ENCODE results near the gene PHRF1. TPM values are rescaled to one million over a fixed set of nuclear protein-coding genes. Genes with fewer than 3 reads are reported as not detected.

The PHRF1 gene
- total RNA-seq, 2 donors from 2014 or later = 17.3 to 21.5 TPM

DNA sequence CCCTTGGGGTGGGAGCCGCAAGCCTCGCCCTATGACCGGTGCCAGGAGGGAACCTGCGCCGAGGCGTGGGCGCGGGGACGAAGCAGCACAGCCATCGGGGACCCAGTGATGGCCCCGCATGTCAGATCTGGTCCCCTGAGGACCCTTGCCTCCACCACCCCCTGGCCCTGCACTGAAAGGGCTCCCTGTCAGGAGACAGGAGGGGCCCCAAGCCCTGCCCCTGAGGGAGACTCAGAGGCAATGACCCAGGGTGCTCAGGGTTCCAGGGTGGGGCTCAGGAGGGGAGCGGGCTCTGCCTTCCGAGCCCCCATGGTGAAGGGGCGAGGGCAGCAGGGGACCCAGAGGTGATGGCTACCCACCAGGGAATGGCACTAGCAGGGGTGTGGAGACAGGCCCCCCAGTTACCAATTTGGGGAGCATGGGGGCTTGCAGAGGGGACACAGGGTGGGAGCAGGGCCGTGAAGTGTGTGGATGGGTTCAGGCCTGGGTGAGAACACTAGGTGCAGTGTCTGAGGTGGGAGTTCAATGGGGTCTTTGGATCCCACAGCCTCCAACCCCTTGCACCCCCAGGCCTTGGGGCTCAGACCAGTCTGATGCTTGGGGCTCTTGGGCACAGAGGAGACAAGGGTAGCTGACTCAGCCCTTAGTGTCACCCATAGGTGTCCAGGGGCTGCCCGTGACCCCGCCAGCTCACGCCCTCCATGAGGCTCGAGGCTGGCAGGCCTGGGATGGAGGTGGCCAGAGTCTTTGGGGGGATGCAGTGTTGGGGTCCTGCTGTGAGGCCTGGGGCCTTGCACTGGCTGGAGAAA lies 38.4 kb upstream of the PHRF1 start:
- intact Hi-C loops (cut with DNase I) = no loop called here
- ATAC-seq (no peak), DNase-seq (peak; percentile 12)

DNA sequence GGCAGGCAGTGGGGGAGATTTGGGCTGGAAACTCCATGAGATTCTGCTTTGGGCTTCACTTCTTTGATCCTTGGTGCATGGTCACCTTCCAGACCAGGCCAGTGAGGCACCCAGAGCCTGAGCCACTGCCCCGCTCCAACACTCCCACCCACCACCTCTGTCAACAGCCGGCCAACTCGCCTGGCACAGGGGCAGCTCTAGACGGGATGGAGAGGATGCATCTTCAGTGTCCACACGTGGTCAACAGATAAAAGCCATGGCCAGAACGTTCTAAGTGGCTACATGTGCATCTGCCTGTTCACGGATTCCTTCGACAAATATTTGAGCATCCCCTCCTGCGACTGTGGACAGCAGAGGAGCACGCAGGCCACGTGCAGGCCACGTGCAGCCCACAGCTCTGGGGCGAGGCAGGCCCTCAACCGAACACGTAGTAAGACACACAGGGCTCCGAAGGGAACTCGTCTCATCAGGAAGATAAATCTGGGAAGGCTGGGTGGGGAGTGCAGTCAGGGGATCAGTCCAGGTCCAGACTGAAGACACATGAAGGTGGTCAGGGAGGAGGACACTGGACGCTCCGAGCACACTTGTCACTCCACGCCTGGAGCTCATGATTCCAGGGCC lies 37.7 kb upstream of the PHRF1 start:
- intact Hi-C loops (cut with DNase I) = no loop called here
- DNase-seq = peak; percentile 16
- ATAC-seq = no peak

DNA sequence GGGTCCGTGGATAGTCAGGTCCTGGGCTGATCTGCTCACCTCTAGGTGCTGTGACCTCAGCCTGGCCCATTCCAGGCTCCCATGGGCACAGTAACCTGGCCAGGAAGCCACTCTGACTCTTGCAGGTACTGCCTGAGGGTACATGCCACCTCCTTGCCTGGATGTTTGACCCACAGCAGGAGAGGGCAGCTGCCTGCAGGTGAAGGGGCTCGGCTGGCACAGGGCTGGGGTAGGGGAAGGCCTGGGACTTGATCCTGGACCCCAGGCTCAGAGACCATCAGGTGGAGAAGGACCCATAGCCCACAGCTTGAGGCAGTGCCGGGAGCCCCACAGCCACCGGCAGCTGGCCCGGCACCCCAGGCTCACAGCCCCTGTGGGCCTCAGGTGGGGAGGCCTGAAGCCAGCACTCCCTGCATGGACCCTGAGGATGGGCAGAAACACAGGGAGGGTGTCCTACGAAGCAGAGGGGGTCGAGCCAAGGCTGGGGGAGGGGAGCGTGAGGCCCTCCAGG lies 36.2 kb upstream of the PHRF1 start:
- DNase-seq = peak; percentile 18
- ATAC-seq = no peak
- intact Hi-C loops (cut with DNase I) = no loop called here

DNA sequence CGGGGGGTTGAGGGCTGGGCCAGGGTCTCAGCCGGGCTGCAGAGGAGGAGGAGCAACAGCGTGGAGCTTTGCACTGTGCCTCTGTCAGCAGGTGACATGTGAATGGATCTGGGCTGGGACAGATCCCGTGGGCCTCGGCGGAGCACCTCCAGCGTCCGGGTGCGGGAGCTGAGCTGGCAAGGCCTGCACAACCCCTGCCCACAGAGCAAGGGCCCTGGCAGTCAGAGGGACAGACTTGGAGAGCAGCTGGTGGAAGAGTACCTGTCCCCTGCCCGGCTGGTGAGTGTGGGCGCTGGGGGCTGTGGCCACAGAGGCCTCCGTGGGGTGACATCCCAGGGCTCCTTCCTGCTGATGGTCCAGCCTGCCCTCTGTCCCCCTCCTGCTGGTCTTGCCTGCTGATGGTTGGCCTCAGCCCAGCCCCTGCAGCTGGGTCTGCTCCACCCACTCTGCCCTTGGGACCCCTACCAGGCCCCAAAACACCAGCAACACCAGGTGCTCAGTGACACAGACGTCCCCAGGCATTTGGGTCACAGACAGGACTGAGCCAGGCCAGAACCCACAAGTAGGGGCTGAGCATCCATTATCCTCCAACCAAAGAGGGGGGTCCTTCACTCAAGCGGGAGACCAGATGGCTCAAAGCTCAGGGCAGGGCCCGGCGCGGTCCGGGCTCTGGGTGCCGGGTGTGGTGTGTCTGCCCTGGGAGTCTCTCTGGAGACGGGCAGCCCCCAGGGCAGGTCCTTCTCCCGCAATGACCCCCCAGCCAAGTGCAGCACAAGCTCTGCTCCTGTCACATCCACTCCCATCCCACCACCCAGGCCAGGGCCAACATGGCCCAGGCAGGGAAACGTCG lies 35.5 kb upstream of the PHRF1 start:
- DNase-seq (peak; percentile 14), ATAC-seq (no peak)
- intact Hi-C loops (cut with DNase I) = no loop called here

DNA sequence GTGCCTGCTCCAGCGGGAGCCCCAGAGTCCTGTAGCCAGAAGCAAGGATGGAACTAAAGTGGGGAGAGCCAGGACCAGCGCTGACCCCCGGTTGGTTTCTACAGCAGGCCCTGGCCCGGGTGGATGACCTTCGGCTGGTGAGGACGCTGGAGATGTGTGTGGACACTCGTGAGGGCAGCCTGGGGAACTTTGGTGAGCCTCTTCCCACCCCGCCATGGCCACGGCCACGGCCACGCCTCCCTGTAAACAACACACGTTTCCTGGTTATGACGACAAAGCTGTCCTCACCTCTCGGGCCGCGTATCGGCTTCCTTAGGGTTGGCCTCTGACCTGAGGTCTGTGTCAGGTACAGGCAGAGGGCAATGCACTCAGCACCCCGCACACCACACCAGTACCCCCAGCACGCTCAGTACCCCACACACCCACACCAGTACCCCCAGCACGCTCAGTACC lies 34.8 kb upstream of the PHRF1 start:
- peak; percentile 8 for DNase-seq
- no peak for ATAC-seq
- intact Hi-C loops (cut with DNase I) = no loop called here

DNA sequence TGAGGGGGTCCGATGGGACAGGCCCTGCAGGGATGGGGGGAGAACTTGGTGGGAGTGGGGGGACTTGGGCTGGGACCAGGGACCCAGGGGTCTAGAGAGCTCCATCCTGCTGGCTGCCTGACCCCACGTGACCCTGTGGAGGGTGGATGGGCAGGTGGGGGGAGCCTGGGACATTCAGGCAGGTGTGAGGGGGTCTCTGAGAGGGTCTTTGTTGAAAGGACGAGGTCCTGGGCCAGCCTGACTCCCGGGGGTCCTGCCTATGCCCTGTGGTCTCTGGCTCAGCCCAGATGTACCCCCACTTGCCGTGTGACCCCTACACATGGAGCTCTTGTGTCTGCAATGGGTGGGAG lies 31.5 kb upstream of the PHRF1 start:
- DNase-seq (no peak), ATAC-seq (no peak)
- intact Hi-C loops (cut with DNase I) = no loop called here

DNA sequence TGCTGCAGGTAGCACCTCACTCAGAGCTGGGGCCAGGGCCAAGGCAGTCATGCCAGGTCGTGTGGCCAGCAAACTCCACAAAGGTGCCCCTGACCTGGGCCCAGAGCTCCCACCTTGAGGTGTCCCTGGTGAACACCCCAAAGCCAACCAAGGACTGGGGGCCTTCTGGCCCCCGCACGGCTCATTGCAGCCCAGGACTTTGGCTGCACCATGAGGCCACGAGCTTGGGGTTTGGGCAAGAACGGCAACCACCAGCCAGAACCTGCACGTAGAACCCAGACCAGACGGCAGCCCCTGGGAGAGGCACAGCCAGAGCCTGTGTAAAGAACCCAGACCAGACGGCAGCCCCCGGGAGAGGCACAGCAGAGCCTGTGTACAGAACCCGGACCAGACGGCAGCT lies 31.1 kb upstream of the PHRF1 start:
- DNase-seq = no peak
- intact Hi-C loops (cut with DNase I) = no loop called here
- no peak for ATAC-seq

DNA sequence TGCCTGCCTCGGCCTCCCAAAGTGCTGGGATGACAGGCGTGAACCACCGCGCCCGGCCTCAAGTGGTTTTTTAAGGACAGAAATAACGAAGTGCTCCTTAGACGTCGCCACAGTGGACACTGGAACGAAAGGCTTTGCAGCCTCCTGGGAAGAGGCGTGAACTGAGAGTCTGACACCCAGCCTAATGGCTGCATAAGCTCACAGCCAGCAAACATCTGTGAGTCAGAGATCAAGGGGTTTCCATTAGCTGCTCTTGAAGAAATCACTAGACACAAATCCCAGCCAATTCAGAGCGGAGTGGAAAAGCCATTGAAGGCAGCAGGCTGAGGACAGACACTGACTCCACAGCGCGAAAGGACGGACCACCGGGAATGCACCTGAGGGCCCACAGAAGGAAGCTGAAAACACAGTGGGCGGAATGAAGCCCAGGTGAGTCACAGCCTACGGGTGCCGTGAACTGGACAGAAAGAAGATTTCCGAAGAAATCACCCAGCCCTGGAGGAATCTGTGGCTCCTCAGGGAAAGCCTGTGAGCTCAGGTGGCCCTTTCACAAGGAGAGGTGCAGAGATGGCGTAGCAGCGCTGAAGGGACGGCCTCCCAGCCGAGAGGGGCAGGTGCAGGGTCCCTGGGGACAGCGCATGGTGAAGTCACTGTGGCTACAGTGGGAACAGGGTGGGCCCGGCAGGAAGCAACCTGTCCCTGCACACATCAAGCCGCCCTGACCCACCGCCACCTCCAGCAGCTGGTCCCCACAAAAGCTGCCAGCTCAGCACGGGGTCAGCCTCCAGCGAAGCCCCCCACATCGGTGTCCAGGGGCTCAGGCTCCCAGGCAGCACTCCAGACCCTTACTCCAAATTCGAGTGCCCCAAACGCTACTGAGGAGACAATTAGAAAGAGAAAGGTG lies 27.3 kb upstream of the PHRF1 start:
- intact Hi-C loops (cut with DNase I) = no loop called here
- no peak for DNase-seq
- no peak for ATAC-seq

DNA sequence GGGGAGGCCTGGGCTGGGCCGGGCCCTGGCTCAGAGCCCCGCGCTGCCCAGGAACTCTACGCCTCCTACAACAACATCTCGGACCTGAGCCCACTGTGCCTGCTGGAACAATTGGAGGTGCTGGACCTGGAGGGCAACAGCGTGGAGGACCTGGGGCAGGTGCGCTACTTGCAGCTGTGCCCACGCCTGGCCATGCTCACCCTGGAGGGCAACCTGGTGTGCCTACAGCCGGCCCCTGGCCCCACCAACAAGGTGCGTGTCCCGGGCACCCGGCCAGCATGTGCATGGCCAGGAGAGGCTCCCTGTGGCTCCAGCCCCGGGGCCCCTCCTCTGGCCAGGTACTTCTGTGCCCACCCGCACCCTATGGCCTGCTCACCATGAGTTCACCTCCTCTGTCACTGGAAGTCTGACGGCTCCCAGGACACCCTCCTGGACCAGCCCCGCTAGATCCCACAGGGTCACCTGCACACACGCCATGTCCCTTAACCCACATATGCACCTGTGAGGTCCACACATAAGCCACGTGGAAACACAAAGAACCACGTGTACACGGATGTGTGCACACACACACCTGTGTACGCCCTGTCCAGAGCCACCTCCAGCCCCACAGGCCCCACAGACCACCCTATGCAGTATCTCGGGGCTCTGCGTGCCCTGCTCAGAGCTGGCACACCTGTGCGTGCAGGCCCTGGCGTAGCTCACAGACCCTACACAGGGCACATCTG lies 26.1 kb upstream of the PHRF1 start:
- intact Hi-C loops (cut with DNase I) = loop anchor here in 1 of 2 donors (10.0 kb wide), 1 partner anchor 65 kb away; the partner anchor contains the start of gene IRF7
- no peak for ATAC-seq
- DNase-seq = no peak

DNA sequence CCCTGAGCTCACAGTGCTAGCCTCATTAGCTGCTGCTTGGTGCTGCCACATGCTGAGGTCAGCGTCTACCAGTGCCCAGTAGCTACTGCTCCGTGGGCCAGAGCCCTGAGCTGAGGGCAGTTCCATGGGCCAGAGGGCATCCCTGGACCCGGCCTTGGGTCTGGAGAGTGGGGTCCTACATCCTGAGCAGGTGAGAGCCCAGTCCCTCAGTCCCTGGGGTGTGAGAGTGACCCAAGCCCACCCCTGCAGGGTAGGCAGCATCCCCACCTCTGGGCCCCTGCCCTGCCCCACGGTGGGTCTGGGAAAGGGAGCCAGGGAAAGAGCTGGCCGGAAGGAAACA lies 25.6 kb upstream of the PHRF1 start:
- ATAC-seq (no peak), DNase-seq (no peak)
- intact Hi-C loops (cut with DNase I) = loop anchor here in 1 of 2 donors (10.0 kb wide), 1 partner anchor 64 kb away; the partner anchor contains the start of gene IRF7

DNA sequence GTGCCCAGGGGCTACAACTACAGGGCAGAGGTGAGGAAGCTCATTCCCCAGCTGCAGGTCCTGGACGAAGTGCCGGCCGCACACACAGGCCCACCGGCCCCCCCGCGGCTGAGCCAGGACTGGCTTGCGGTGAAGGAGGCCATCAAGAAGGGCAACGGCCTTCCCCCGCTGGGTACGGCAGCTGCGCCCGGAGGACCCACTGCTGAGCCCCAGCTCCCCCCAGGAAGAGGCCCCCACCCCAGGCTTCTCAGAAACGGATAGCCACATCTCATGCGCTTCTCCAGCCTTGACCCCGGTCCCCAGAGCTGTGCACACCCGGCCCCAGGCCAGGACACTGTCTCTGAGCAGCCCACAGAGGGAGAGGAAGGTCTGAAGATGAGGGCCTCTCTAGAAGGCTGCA lies 25.1 kb upstream of the PHRF1 start:
- no peak for DNase-seq
- ATAC-seq = no peak
- intact Hi-C loops (cut with DNase I) = loop anchor here in 1 of 2 donors (10.0 kb wide), 1 partner anchor 64 kb away; the partner anchor contains the start of gene IRF7

DNA sequence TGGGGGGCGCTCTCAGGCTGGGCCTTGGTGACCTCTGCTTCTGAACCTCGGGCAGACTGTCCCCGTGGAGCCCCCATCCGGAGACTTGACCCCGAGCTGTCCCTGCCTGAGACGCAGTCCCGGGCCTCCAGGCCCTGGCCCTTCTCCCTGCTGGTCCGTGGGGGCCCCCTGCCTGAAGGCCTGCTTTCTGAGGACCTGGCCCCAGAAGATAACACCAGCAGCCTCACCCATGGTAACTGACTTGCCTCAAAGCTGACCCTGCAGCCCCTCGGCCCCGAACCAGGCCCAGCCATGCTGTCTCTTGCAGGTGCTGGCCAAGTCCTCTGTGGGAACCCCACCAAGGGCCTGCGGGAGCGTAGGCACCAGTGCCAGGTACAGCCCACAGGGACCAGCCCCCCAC lies 24.7 kb upstream of the PHRF1 start:
- intact Hi-C loops (cut with DNase I) = loop anchor here in 1 of 2 donors (10.0 kb wide), 1 partner anchor 63 kb away; the partner anchor contains the start of gene IRF7
- DNase-seq = no peak
- no peak for ATAC-seq

DNA sequence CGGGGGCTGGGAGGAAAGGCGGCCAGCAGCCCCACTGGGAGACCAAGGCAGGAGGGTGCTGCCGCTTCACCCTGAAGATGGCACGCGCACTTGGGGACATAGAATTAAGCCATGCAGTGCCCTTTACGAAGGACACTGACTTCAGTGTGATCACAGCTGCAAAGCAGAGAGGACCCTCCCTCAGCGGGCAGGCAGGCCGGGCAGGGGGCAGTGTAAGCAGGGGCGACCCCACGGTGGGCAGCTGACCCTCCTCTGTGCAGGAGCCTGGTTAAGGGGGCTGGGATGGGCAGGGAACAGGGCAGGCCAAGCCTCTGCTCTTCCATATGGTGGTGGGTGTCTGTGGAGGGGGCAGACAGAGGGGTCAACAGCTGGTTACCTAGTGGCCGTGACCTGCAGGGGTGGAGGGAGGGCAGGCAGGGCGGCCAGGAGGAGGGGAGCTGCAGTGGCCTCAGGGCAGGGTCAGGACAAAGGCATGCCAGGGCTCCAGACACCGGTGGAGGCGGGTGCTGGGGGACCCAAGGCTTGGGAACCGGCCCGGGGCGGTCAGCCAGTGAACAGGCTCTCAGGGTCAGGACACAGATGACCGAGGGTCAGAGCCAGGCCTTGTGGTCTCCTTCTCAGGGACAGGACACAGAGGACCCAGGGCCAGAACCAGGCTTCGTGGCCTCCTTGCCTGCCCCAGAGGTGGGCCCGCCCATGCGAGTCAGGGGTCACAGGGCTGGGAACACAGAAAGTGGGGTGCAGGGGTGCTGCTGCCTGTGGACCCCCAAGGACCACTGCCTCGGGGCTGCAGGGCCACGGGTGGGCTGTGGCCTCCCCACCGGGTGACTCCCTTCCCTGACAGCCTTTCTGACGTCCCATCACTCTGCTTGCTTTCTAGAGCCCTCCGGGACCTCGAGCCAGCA lies 22.9 kb upstream of the PHRF1 start:
- DNase-seq (no peak), ATAC-seq (no peak)
- intact Hi-C loops (cut with DNase I) = loop anchor here in 1 of 2 donors (10.0 kb wide), 1 partner anchor 61 kb away; the partner anchor contains the start of gene IRF7

DNA sequence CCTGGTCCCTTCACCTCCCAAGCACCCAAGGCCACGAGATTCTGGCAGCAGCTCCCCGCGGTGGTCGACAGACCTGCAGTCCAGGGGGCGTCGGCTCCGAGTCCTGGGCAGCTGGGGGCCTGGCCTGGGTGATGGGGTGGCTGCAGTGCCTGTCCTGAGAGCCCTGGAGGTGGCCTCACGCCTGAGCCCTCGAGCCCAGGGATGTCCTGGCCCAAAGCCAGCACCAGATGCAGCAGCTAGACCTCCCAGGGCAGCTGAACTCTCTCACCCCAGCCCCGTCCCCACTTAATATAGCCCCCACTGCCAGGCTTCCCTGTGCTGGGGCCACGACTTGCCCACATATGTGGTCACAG lies 22.3 kb upstream of the PHRF1 start:
- no peak for DNase-seq
- ATAC-seq = no peak
- intact Hi-C loops (cut with DNase I) = loop anchor here in 1 of 2 donors (10.0 kb wide), 1 partner anchor 61 kb away; the partner anchor contains the start of gene IRF7

DNA sequence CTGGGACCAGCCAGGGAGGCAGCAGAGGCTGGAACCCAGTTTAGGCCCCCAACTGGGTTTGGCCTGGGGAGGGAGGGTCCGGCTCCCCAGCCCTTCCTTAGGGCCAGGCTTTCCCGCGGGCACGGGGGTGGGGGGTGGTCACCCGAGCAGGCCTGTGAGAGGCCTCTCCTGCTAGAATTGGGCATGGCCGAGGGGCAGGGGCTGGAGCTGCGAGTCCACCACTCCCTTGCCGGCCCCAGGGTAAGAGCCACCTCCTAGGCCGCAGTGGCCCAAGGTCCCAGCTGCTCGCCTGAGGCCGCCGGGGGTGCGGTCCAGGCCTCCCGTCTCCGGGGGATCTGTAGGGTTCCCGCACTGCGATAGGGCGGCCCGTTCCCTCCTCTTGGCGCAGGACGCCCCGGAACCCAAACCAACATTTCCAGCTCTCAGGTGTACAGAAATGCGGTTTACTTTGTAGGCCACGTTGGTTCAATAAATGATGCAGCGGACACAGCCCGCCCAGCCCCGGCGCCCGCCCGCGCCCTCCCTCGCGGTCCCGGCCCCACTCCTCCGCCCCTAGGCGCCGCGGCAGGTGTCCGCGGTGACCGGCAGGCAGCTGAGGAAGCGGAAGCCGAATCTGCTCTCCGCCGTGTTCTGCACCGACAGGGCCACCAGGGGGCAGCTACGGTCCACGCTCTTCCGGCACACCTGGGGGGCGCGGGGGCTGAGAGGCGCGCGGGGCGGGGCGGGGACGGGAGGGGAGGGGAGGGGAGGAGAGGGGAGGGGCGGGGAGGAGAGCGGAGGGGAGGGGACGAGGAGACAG lies 21.6 kb upstream of the PHRF1 start:
- ATAC-seq (peak; percentile 74 to 75), DNase-seq (peak; percentile 69)
- intact Hi-C loops (cut with DNase I) = loop anchor here (5.0 to 10.0 kb wide), 2 partner anchors 60 to 168 kb away; partner anchors contain the start of gene IRF7 (in 1 of the 2)

DNA sequence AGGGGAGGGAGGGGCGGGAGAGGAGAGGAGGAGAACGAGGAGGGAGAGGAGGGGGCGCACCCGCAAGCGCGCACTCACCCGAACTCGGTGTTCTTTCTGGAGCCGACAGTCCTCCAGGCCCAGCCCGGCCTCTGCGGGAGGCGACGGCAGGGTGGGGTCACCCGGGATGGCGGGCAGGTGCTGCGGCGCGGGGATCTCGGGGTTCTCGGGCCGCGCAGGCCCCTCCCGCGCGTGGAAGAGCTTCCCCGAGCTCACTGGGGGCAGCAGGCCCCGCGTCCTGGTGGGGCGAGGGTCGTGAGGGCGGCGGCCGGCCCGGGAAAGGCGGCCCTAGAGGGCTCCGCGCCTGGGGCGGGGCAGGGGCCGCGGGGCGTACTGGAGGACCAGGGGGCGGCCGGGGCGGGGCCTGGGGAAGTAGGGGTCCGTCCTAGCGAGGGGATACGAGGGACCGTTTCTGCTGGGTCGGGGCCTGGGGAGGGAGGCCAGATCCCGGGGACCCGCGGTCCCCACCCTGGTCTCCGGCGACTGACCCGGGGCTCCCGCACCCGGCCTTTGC lies 21.0 kb upstream of the PHRF1 start:
- intact Hi-C loops (cut with DNase I) = loop anchor here (5.0 to 10.0 kb wide), 2 partner anchors 59 to 167 kb away; partner anchors contain the start of gene IRF7 (in 1 of the 2)
- ATAC-seq = peak; percentile 3 to 11
- DNase-seq = no peak
